Measurements from ENCODE around the gene NPIPA5. TPM values are rescaled to one million over a fixed set of nuclear protein-coding genes. Genes with fewer than 3 reads are reported as not detected.
A peak's percentile ranks its signal among the peaks of the same experiment; 100 is the strongest.
"Not testable (repeated sequence)": the region's sequence is repeated elsewhere in the genome, so short reads cannot be mapped to it uniquely, and the experiment has no call there.

Gene NPIPA5
- total RNA-seq, 1 donor from 2014 or later = 0.29 TPM

- Mint-ChIP-seq H3K9me3 (no peaks in the 10 kb centered on the region), H3K4me1 (peaks cover 4% of the 10 kb centered on the region), H3K27me3 (peaks cover 9% of the 10 kb centered on the region), H3K4me3 (no peak overlapping the region), H3K36me3 (ENCODE audit: low read depth) (no peaks in the 10 kb centered on the region), H3K27ac (no peak overlapping the region)
- no peak for TF ChIP-seq CTCF (IDR thresholded peaks at IDR 0.05)
- DNase-seq (no peak), ATAC-seq (ENCODE audit: low read depth) (no peak)
- CTCF ChIA-PET = no interaction called here
- POLR2A ChIA-PET = no interaction called here
- intact Hi-C loops (cut with micrococcal nuclease) = no loop called here
Observed at GRCh38 chr16:15396948-15397594, 19.0 kb upstream of the NPIPA5 start.

- intact Hi-C loops (cut with micrococcal nuclease); H3K27ac Mint-ChIP-seq; CTCF ChIA-PET; H3K36me3 Mint-ChIP-seq (ENCODE audit: low read depth); H3K9me3 Mint-ChIP-seq; H3K4me1 Mint-ChIP-seq; POLR2A ChIA-PET; DNase-seq; ATAC-seq (ENCODE audit: low read depth): not testable (repeated sequence)
- Mint-ChIP-seq H3K4me3 (peak overlapping the region; percentile 48), H3K27me3 (peaks cover 12% of the 10 kb centered on the region)
Observed at GRCh38 chr16:15396509-15396829, 18.4 kb upstream of the NPIPA5 start.

- H3K27ac Mint-ChIP-seq; POLR2A ChIA-PET; H3K4me1 Mint-ChIP-seq; H3K9me3 Mint-ChIP-seq; H3K36me3 Mint-ChIP-seq (ENCODE audit: low read depth); intact Hi-C loops (cut with micrococcal nuclease); CTCF ChIA-PET: not testable (repeated sequence)
- DNase-seq = peak; percentile 20
- H3K4me3 Mint-ChIP-seq = peak within 1 kb of the TSS; percentile 52
- H3K27me3 Mint-ChIP-seq = peaks cover 14% of the 10 kb centered on the region
- ATAC-seq (ENCODE audit: low read depth) = peak; percentile 66
Observed at GRCh38 chr16:15395631-15396508, 17.8 kb upstream of the NPIPA5 start, which contains the start of gene MPV17L. MPV17L (plus strand) TSS chr16:15395754; CDS start chr16:15395898, 144 bp downstream.

- intact Hi-C loops (cut with micrococcal nuclease); H3K9me3 Mint-ChIP-seq; H3K36me3 Mint-ChIP-seq (ENCODE audit: low read depth); ATAC-seq (ENCODE audit: low read depth); DNase-seq; H3K4me3 Mint-ChIP-seq; H3K27ac Mint-ChIP-seq; CTCF ChIA-PET; H3K4me1 Mint-ChIP-seq; POLR2A ChIA-PET: not testable (repeated sequence)
- peaks cover 17% of the 10 kb centered on the region for H3K27me3 Mint-ChIP-seq
Observed at GRCh38 chr16:15393025-15393424, 14.9 kb upstream of the NPIPA5 start.

GRCh38 chr16:15389916-15390315 is 11.8 kb upstream of the NPIPA5 start:
- DNase-seq; CTCF ChIA-PET; H3K4me3 Mint-ChIP-seq; H3K9me3 Mint-ChIP-seq; POLR2A ChIA-PET; H3K36me3 Mint-ChIP-seq (ENCODE audit: low read depth); ATAC-seq (ENCODE audit: low read depth); H3K4me1 Mint-ChIP-seq; intact Hi-C loops (cut with micrococcal nuclease); H3K27ac Mint-ChIP-seq: not testable (repeated sequence)
- peaks cover 12% of the 10 kb centered on the region for H3K27me3 Mint-ChIP-seq

GRCh38 chr16:15388060-15388459 is 10.0 kb upstream of the NPIPA5 start:
- H3K27ac Mint-ChIP-seq; H3K9me3 Mint-ChIP-seq; CTCF ChIA-PET; intact Hi-C loops (cut with micrococcal nuclease); H3K4me1 Mint-ChIP-seq; POLR2A ChIA-PET; DNase-seq; H3K4me3 Mint-ChIP-seq; ATAC-seq (ENCODE audit: low read depth); H3K36me3 Mint-ChIP-seq (ENCODE audit: low read depth): not testable (repeated sequence)
- H3K27me3 Mint-ChIP-seq = peaks cover 10% of the 10 kb centered on the region

GRCh38 chr16:15382810-15383209 is 4.7 kb upstream of the NPIPA5 start:
- intact Hi-C loops (cut with micrococcal nuclease); H3K27ac Mint-ChIP-seq; H3K4me1 Mint-ChIP-seq; DNase-seq; H3K36me3 Mint-ChIP-seq (ENCODE audit: low read depth); ATAC-seq (ENCODE audit: low read depth); H3K27me3 Mint-ChIP-seq; H3K9me3 Mint-ChIP-seq; POLR2A ChIA-PET; H3K4me3 Mint-ChIP-seq; CTCF ChIA-PET: not testable (repeated sequence)

GRCh38 chr16:15357495-15357894 is 20.6 kb downstream of the NPIPA5 start:
- H3K9me3 Mint-ChIP-seq; intact Hi-C loops (cut with micrococcal nuclease); H3K4me3 Mint-ChIP-seq; DNase-seq; CTCF ChIA-PET; H3K4me1 Mint-ChIP-seq; ATAC-seq (ENCODE audit: low read depth); POLR2A ChIA-PET; H3K36me3 Mint-ChIP-seq (ENCODE audit: low read depth); H3K27me3 Mint-ChIP-seq; H3K27ac Mint-ChIP-seq: not testable (repeated sequence)

- H3K27me3 Mint-ChIP-seq; H3K4me3 Mint-ChIP-seq; CTCF ChIA-PET; H3K9me3 Mint-ChIP-seq; intact Hi-C loops (cut with micrococcal nuclease); H3K4me1 Mint-ChIP-seq; H3K27ac Mint-ChIP-seq; DNase-seq; ATAC-seq (ENCODE audit: low read depth); H3K36me3 Mint-ChIP-seq (ENCODE audit: low read depth); POLR2A ChIA-PET: not testable (repeated sequence)
Observed at GRCh38 chr16:15354846-15355245, 23.2 kb downstream of the NPIPA5 start.

GRCh38 chr16:15352852-15353251 is 25.2 kb downstream of the NPIPA5 start:
- H3K9me3 Mint-ChIP-seq; H3K36me3 Mint-ChIP-seq (ENCODE audit: low read depth); intact Hi-C loops (cut with micrococcal nuclease); H3K27me3 Mint-ChIP-seq; H3K4me1 Mint-ChIP-seq; H3K4me3 Mint-ChIP-seq; POLR2A ChIA-PET; ATAC-seq (ENCODE audit: low read depth); DNase-seq; CTCF ChIA-PET; H3K27ac Mint-ChIP-seq: not testable (repeated sequence)

- H3K4me3 Mint-ChIP-seq; H3K4me1 Mint-ChIP-seq; CTCF ChIA-PET; POLR2A ChIA-PET; H3K27ac Mint-ChIP-seq; H3K27me3 Mint-ChIP-seq; H3K36me3 Mint-ChIP-seq (ENCODE audit: low read depth); DNase-seq; ATAC-seq (ENCODE audit: low read depth); H3K9me3 Mint-ChIP-seq; intact Hi-C loops (cut with micrococcal nuclease): not testable (repeated sequence)
Observed at GRCh38 chr16:15351745-15352144, 26.3 kb downstream of the NPIPA5 start.

Data from activated B cell treated with CpG ODN at 0.5 μM for 24 hours (primary cell).